Measurements from ENCODE around the gene USF1.

DNA sequence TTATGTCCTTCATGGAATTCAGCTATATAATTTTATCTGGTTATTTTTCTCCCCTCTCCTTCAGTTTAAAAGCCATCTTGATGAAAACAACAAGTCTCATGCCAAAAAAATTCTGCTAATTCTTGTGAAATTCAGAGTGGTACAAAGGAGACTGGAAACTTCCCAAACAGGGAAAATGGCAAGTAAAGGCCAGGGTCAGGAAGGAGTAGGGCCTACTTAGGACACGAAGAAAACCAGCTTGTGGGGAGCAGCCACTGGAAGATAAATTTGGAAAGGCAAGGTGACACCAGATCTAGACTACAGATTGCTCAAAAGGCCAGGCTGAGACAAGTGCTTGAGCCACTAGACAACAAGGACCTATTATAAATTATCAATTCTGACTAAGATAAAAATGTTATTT lies 13.4 kb downstream of the USF1 start:
- TF ChIP-seq, protein P1, sequence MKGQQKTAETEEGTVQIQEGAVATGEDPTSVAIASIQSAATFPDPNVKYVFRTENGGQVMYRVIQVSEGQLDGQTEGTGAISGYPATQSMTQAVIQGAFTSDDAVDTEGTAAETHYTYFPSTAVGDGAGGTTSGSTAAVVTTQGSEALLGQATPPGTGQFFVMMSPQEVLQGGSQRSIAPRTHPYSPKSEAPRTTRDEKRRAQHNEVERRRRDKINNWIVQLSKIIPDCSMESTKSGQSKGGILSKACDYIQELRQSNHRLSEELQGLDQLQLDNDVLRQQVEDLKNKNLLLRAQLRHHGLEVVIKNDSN (IDR thresholded peaks at IDR 0.05), result no peak
- TF ChIP-seq TAF1 (IDR thresholded peaks at IDR 0.05; ENCODE audit: low read depth) (no peak), EP300 (IDR thresholded peaks at IDR 0.05; ENCODE audit: borderline replicate concordance) (no peak)
